Effector CD8-positive, alpha-beta T cell (primary cell): ENCODE data around the gene C3orf52.

Experiments used
- DNase-seq: peaks from one replicate; lab custom pipeline; 2025; lab: John Stamatoyannopoulos, UW

The C3orf52 gene

GRCh38 chr3:112119962-112120836 is 34.0 kb downstream of the C3orf52 start:
- no peak for DNase-seq

DNA sequence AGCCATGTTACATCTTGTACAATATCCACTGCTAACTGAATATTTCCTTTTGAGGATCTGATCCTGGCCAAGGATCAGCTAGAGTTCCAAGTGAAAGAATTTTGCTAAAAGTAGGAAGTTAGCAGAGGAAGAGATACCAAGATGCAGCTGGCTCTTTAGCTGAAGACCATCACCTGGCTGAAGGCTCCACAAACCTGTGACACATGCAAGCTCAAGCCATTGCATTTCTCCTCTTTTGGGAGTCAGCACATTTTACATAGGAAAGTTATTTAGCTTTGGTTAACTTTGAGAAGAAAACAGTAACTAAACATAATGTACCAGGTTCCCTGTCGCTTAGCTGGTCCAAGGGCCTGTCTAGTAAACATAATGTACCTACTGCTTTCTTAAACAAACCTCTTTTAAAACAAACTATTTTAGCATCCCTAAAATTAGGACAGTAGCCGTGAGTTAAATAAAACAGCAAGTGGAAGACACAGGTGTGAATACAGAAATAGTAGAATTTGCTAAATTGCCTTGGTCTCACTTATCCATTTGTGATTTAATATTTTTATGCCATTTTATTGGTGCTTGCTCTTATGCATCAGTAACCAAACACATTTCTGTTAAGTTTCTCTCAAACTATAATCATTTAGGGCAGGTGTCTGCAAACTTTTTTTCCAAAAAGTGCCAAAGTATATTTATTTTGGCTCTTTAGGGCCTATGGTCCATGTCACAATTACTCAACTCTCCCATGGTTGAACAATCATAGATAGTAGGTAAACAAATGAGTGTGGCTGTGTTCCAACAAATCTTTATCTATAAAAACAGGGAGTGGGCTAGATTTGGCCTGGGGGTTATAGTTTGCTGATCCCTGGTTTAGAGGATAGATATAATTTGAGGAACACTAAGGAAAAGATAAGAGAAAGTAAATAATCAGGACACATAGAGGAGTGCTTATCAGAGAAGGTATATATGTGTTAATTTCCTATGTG is 35.7 kb downstream of the C3orf52 start:
- no peak for DNase-seq

GRCh38 chr3:112122870-112123269 is 36.7 kb downstream of the C3orf52 start:
- DNase-seq: no peak

DNA sequence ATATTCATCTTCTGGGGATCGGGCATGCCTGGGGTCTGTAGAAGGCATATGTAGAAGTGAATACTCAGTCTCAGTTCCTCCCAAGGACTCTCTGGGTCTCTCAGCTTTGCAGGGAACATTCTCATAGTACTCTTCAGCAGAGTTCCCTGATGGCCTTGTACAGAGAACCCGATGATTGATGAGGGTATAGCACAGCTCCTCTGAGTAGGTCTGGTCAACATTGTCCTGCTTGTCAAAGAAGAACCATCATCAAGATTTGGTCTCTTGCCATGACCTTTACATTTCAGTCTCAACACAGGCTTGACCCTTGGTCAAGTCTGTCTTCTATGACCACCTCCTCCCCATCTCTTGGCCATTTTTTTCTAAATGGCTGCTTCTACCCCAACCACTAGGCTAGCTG is 37.4 kb downstream of the C3orf52 start:
- no peak for DNase-seq

GRCh38 chr3:112124907-112125607 is 38.9 kb downstream of the C3orf52 start:
- DNase-seq: no peak

DNA sequence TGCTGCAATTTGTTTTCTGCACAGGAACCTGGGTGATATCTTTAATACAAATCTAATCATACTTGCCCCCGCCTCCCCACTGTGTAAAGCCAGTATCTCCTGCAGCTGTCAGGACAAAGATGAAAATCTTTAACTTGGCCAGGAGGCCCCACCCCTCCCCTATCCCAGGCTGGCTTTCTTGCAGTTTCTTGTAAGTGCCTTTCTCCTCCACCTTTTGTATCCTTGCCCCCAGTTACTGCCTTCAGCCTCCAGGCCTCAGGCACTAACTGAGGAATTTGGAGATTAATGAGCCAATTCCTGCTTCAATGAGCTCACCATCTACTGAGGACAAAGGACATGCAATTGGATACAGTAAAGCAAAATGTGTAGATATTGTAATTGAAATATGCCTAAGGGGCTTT is 40.3 kb downstream of the C3orf52 start:
- DNase-seq: no peak

DNA sequence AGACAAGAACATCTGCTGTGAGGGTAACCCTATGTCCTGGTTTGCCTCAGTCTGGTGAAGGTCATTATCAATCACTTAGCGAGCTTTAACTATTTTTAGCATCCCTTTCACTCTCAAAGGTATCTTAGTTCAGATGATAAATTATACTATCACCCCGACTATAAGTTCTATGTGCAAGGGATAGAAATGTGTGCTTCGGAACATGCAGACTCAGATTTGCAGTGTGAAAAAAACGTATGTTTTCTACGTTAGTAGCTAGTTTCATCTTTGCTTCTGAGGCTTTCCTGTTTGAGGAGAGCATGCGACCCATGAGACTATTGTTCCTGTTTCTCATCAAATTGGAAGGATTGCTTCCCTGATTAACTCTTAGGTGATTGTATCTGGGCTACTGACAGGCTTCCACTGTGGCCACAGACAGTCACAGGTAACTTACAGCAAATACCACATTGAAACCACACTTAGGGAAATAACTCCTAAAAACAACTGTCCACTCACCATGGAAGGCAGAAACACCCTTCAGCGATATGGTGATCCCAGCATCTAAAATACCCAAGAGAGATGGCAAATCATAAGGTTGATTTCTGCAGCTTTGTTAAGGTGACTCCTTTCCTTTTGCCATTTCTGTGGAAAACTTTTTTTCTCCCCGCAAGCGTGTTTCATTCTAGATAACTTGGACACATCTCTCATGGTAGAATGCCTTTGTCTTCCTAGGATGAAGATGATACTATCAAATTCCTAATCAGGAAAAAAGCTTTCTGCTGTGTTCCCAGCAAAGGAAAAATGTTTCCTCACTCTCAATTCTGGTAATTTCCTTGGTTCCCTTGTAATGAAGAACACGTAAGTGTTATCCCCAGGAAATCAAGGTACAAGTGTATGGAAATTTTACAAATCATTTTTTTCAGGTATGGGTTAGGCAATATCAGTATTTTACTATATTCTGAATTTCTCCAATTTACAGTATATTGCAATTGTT is 41.6 kb downstream of the C3orf52 start:
- DNase-seq: no peak

DNA sequence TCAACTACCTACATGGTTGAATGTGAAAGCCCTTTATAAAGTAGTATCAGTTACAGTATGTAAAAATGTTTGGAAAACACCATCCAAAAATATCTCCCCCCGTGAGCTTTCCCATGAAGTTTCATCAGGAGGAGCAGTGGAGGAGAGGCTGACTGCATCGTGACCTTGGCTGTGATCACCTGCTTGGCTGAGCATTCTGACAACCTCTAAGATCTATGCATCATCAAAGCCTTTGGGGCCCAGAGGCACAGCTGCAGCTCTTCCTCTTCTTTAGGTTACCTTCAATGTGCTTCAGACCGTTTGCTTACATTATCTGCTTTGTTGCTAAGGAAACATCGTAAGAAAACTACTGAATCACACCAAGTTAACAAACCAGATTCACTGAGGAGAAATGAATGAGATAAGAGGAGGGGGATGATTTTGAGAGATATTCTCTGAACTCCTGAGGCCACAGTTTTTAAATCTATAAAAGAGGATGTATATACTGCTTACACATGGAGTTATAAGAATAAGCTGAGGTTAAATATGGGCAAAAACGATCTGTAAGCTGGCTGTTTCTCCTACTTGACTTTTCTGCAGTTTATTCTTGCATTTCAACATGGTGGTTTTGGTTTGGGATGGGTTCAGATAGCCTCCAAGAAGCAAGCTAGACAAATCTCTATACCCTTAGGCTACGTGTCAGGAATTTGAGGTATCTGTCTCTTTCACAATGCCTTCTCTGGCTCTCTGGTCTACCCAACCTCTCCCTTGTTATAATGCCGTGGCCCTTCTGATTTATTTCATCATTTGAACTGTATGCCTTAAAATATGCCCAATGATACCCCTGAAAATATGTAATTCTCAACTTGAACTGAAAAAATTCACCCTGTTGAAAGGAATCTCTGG is 42.9 kb downstream of the C3orf52 start:
- DNase-seq: no peak

GRCh38 chr3:112129925-112130637 is 43.9 kb downstream of the C3orf52 start:
- no peak for DNase-seq

DNA sequence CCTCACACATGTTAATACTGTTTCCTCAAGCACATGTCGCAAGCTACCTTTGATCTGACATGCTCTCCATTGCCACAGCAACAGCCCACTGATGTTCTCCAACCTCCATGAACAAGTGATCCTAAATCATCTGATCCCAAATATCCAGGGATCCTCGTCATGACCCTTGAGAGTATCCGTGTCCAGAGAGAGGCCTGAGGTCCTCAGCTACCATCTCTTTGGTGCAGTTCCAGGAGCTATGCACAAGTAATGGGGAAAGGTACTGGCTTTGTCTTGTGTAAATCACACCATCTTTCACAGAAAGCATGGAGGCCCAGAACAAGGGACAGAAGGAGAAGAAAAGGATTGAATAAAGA is 44.4 kb downstream of the C3orf52 start:
- no peak for DNase-seq

DNA sequence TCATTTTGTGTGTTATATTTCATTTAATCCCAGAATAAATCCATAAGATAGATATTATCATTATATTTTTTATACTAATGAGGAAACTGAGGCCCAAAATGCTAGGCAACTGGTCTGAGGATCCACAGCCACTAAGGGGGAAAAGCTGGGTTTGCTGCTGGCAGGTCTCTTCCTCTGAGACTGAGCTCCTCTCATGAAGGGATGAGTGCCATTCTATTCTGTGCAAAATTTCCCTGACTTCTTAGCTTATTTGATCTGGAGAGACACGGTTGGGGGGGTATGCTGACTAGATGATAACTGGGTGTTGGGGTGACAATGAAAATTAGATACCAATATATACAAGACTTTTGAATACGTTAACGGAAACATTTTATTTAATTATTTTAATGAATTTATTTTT is 44.9 kb downstream of the C3orf52 start:
- DNase-seq: no peak

GRCh38 chr3:112132088-112132487 is 45.9 kb downstream of the C3orf52 start:
- no peak for DNase-seq

DNA sequence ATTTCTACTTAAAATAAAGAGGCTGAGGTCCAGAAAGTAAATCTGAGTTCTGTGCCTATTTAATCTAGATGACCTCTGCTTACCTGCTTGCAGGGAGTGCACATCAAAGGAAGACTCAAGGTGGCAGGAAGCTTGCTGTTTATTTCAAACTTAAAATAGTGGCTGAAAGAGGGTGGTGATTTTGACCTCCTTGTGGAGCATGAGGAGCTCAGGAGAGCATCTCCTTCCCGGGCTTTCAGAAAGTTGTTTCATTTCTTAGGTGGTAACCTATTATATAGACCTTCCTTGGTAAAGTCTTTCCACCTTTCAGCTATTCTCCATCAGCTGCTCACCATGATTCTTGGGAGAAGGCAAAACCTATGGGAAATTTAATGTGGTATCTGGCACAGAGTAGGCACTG is 46.4 kb downstream of the C3orf52 start:
- no peak for DNase-seq

DNA sequence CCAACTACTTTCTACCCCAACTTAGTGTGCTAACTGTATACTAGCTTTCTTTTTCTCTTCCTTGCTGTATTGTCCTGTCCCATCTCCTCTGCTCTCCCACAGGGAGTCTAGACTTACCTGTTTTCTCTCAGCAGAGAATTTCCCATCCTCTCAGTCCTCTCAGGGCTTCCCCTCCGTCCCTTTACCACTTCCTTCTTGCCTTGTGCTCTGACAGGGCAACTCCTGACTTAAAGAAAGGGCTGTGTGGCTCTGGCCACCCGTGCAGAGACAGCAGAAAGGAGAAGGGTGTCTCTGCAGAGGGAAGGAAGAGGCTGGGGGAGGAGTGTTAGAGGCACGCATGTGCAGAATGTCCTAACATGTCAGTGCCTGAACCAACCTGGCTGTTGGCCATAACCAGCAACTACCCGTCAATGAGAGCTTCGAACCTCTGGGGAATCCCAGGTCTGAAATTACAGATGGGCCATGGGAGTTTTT is 46.8 kb downstream of the C3orf52 start, which contains the start of gene GCSAM:
Gene GCSAM (minus strand): TSS at position 274 of the 474 bp plus-strand sequence. CDS start 128 bp downstream, at position 146.
- peak; percentile 36 for DNase-seq

DNA sequence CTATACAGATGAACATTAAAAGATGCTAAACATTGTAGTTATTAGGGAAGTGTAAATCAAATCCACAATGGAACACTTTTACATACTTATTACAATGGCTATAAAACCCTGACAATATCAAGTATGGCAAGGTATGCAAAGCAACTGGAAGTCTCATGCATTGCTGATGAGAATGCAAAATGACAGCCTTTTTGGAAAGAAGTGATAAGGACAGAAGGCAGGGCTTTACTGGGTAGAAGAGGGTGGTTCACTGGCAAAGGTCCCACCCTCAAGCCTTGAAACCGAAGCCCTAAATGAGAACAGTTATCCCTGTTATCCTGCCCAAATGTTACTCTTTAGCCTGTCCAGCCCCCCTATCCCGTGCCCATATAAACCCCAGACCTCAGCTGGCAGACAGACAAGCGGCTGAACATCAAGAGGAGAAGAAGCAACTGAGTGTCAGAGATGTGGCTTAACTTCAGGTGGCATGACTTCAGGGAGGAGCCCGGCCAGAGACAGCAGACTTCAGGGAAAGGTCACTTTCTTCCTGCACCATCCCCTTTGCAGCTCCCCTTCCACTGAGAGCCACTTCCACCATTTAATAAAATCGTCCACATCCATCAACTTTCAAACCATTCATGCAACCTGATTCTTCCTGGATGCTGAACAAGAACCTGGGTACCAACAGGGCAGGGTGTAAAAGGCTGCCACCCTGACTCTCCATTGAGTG is 47.6 kb downstream of the C3orf52 start:
- no peak for DNase-seq

DNA sequence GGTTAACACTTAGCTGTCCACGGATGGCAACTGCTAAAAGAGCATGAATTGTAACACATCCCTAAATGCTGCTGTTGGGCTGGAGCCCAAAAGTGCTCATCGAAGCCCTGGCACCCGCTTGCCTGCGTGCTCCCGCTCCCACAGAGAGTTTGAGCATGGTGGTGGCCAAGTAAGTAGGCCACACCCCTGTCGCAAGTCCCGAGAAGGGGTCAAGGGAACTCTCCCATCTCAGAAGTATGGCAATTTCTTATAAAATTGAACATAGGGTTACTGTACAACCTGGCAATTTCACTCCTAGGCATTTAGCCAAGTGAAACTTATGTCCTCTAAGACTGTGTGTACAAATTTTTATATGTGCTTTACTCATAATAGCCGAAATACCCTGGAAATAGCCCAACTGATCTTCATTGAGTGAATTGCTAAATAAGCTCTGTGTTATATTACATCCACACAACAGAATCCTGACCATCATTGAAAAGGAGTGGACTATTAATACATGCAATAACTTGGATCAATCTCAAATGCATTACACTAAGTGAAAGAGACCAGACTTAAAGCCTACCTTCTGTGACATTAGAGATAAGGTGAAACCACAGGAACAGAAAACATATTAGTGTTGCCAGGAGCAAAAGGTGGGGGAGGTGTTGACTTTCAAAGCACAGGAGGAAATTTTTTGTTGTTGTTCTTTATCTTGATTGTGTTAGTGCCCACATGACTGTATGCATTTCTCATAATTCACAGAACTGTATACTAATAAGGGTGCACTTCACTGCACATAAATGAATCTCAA is 48.3 kb downstream of the C3orf52 start:
- DNase-seq: no peak

GRCh38 chr3:112136046-112136445 is 49.9 kb downstream of the C3orf52 start:
- no peak for DNase-seq
